H1 (cell line): ENCODE data around the gene MAGI2. TPM values are rescaled to one million over a fixed set of nuclear protein-coding genes. Genes with fewer than 3 reads are reported as not detected.

Experiments used
- CBX8 ChIP-seq: fragments of 300-800, 300-1000 bp; sonication (generic); IDR thresholded peaks from 2 replicates; pipeline ENCODE4 v1.7.1; 2016; ENCODE audit warnings: low read depth, low read length, borderline replicate concordance
- HDAC6 ChIP-seq: IDR thresholded peaks from one replicate; pipeline ENCODE4 v1.7.1; 2012; ENCODE audit warnings: low read depth, mild to moderate bottlenecking, inconsistent platforms, low read length, moderate library complexity
- KDM5A ChIP-seq: fragments of 200-600 bp; IDR thresholded peaks from 2 replicates; pipeline ENCODE4 v1.7.1; 2012; ENCODE audit warnings: mild to moderate bottlenecking, low read length, inconsistent platforms, mixed read lengths
- RBBP5 ChIP-seq: IDR thresholded peaks from 2 replicates; pipeline ENCODE4 v1.7.1; 2012; ENCODE audit warnings: low read depth, mild to moderate bottlenecking, inconsistent platforms, low read length, moderate library complexity, borderline replicate concordance
- SP2 ChIP-seq: IDR thresholded peaks from 2 replicates; pipeline ENCODE4 v1.6.1; 2012; ENCODE audit warnings: mild to moderate bottlenecking, low read length, inconsistent platforms
- polyA plus RNA-seq, 7 experiments: library from polyadenylated mRNA; depleted of rRNA in 3 of 7; stranded (reverse) in 5 of 7; unstranded in 2 of 7; fragments of >200 nt in 5 of 7; fragments of 200-250 nt in 2 of 7; gene quantifications; 1 replicate in 5 of 7; 2 replicates in 1 of 7; 4 replicates in 1 of 7; pipeline versions ENCODE4 v1.2.1 to v1.2.3, GENCODE V29; 2011 to 2013; ENCODE audit warnings: missing spikeins in 2 of 7, mixed read lengths in 2 of 7
- total RNA-seq: library from RNA; stranded (reverse); fragmentation: NEBNext Ultra II Directional; extraction: Animal tissue kit (Norgen Biotek cat#: 25700); gene quantifications from 2 replicates; pipeline ENCODE4 v1.2.1, GENCODE V29; 2021

MAGI2 gene
- total and polyA plus RNA-seq, 2 of the 8 experiments (the other 6 are each of a cell fraction or from before 2014, with no cell fraction given) = 6.0 to 27.3 TPM

DNA sequence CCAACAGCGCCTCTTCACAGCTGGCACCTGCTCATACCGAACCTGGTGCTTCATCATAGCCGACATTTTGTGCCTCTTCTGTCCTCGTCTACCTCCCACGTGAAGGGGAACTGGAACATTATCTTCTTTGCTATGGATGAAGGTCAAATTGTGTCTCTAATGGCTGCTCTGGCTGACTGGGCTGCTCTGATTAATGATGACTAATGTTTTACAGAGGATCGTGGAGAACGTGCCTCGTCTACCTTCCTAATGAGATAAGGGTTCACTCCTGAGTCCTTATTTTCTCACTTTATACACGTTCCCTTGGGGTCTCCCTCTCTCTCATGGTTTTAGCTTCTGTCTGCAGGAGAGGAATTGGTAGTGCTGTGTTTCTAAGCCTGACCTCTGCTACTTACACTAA is 1234.6 kb downstream of the MAGI2 start (continued):
- TF ChIP-seq KDM5A (no peak), CBX8 (no peak), SP2 (no peak), RBBP5 (no peak), HDAC6 (no peak)
